Activated naive CD4-positive, alpha-beta T cell treated with anti-CD3 and anti-CD28 coated beads, Interleukin-2, amount 50 U/mL, for 16 hours (primary cell): Measurements from ENCODE around the gene KCNA3.
"Not testable (repeated sequence)": the region's sequence is repeated elsewhere in the genome, so short reads cannot be mapped to it uniquely, and the experiment has no call there.

Source experiments
- DNase-seq: peaks from one replicate; pipeline ENCODE4 v3.0.0-alpha.2; 2020

Gene KCNA3

GRCh38 chr1:110676970-110677369 is 2.2 kb upstream of the KCNA3 start:
- no peak for DNase-seq

GRCh38 chr1:110675060-110675791 is 486 bp upstream of the KCNA3 start:
- DNase-seq, result no peak

GRCh38 chr1:110673805-110674336 is 869 bp downstream of the KCNA3 start:
- DNase-seq, result peak; percentile 33

- peak; percentile 15 for DNase-seq
These were observed 1.5 kb downstream of the KCNA3 start for GRCh38 chr1:110673197-110673701.

GRCh38 chr1:110672753-110673108 is 2.0 kb downstream of the KCNA3 start:
- peak; percentile 9 for DNase-seq

DNA sequence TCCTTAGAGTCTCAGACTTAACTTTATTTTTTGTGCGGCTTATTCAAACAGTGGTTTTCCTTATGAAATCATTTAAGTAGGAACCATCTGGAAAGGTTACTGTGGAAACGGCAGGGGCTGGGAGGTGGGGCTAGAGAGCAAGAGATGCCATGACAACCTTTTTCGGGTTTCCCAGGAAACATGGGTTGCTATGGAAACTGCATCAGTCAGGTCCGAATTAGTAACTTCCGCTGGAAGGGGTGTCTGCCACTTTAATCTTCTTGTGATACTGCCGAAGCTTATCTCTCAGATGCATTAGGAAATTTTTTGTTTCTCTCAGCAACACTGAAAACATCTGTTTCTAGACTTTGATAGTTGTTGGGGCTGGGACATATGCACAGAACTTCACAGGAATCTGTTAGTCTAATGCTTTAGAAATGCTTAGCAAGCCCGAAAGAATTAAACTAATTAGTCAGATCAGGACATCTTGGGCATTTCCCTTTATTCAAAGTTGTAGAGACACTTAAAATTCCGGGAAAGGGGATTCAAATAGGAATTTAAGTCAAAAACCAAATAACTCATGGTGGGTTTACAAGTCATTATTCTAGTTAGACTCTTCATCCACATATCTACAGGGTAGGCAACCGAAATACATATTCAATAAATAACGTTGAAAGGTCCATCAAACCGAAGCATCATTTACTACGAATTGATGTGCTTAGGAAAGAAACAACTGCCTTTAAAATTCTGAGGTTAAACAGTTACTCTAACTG is 2.6 kb downstream of the KCNA3 start:
- peak; percentile 55 for DNase-seq

GRCh38 chr1:110671361-110671760 is 3.4 kb downstream of the KCNA3 start:
- no peak for DNase-seq

- no peak for DNase-seq
These were observed 6.2 kb downstream of the KCNA3 start for GRCh38 chr1:110668549-110668948.

- DNase-seq, result no peak
These were observed 7.0 kb downstream of the KCNA3 start for GRCh38 chr1:110667776-110668175.

GRCh38 chr1:110663241-110663640 is 11.5 kb downstream of the KCNA3 start:
- no peak for DNase-seq

GRCh38 chr1:110659559-110659958 is 15.2 kb downstream of the KCNA3 start:
- DNase-seq, result not testable (repeated sequence)

- no peak for DNase-seq
These were observed 17.4 kb downstream of the KCNA3 start for GRCh38 chr1:110657351-110657750.

DNA sequence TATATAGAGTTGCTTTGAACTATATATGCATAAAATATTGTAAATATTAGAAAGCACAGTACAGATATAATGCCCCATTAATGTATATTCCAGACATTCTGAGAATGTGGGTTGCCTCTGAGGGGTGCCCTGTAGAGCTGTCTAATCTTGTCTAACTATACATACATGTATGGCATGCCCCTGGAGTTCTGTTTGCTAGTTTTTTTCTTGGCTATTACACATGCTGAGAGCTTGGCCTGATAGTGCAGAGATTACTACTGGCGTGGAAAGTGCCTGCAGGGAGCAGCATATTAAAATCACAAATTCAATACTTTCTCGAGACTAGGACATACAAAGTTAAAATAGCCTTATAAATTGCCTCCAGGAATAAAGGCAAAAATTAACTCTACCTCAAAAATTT is 24.1 kb downstream of the KCNA3 start:
- DNase-seq, result no peak

- DNase-seq, result no peak
These were observed 26.3 kb downstream of the KCNA3 start for GRCh38 chr1:110648417-110648816.

- no peak for DNase-seq
These were observed 27.4 kb downstream of the KCNA3 start for GRCh38 chr1:110647254-110647891.

DNA sequence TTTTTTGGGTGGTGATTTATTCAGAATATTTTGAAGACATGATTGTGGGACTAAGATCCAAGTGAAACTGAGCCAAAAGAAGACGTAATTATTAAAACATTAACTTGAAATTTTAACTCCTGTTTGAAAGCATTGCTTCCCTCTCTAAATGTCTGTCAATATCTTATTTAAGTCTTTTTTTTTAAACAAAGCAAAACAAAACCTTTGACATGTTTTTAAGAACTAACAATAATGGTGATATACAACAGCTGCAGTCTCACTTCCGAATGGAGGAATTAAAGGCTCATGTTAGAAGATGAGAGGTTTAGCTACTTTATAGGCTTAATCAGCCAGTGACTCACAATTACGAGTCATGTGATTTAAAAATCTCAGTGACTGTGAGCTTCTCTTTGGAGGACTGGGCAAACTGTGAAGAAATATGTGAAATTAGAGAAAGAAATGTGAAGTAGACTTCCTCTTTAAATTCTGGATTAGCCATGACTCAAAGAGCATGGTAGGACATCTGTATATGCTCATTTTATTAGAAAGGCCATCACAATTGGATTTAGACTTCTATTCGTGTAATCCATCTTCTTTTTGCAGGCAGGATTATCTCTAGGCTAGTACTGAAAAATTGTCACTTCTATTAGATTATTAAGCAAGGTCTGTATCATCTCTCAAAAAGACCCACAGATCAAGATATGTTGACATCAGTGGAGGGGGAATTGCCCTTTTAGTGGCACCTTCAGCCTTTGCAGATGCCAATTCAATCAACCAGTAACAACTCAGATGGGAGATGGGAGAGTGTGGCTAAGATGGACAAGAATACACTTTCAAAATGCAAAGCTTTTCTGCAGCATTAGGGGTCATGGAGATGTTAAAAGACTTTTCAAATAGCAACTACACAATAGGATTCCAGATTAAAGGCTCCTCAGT is 28.7 kb downstream of the KCNA3 start:
- DNase-seq, result no peak

GRCh38 chr1:110645211-110645610 is 29.5 kb downstream of the KCNA3 start:
- DNase-seq, result no peak

GRCh38 chr1:110643879-110644472 is 30.8 kb downstream of the KCNA3 start:
- DNase-seq, result no peak

DNA sequence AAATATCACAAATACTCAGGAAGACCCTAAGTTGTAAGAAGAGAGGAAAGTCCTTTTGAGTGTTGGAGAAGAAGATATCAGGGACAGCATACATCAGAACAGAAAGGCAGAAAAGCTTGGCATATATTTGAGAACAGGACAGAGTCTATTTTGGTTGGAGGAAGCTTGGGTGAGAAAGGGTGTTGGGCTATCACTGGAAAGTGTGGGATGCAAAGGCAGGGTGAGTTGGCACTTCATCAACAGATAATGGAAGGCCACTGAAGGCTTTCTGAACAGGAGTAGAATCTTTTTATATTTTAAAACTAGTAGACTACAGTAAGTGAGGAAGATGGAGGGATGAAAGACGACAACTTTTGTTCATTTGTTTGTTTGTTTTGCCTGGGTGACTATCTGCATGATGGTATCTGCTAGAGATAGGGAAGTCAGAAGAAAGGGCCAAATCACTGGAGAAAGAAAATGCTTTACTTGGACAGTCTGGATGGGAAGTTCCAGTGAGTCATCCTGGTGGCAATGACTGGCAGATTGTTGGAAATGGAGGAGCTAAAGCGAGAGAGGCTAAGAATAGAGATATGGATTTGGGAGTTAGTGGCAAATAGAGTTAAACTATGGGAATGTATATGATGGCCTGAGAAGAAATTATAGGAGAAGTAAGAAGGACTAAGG is 34.9 kb downstream of the KCNA3 start:
- DNase-seq, result no peak

DNA sequence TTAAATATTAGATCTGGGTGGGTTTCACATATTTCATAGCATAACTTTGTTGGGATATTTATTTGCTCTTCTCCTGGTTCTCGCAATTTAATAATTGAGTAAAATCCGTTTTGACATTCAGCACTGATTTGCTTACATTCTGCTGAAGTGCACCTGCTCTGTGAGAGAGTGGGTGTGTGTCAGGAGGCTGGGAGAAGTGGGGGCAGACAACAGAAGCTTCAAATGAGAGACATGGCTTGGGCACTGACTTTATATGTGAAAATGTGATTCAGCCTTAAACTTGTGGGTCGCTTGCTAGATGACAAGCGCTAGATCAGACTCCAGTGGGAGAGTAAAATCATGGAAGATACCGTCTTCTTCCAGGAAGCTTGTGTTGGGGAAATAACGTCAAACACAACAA is 36.2 kb downstream of the KCNA3 start:
- DNase-seq, result no peak

- no peak for DNase-seq
These were observed 36.7 kb downstream of the KCNA3 start for GRCh38 chr1:110638058-110638457.
